Fibroblast of skin of left quadriceps (primary cell): Measurements from ENCODE around the gene FYCO1.
"Not testable (repeated sequence)": the region's sequence is repeated elsewhere in the genome, so short reads cannot be mapped to it uniquely, and the experiment has no call there.

Source experiments
- DNase-seq, 2 experiments: peaks; one replicate each; pipeline ENCODE4 v3.0.0-alpha.2; 2013; ENCODE audit warnings: low read depth in 2 of 2

The FYCO1 gene

GRCh38 chr3:45995236-45996192 lies at the start of gene FYCO1:
Gene FYCO1 (minus strand): TSS chr3:45995824. CDS start chr3:45984910, 10,914 bp downstream.
- DNase-seq, result peak; percentile 60 to 66

- no peak for DNase-seq
Measured at GRCh38 chr3:46038916-46039315, 43.3 kb upstream of the FYCO1 start.

- not testable (repeated sequence) for DNase-seq
Measured at GRCh38 chr3:46038071-46038470, 42.4 kb upstream of the FYCO1 start.

GRCh38 chr3:46036191-46036590 lies 40.6 kb upstream of the FYCO1 start:
- no peak for DNase-seq

- no peak for DNase-seq
Measured at GRCh38 chr3:46031747-46032146, 36.1 kb upstream of the FYCO1 start.

GRCh38 chr3:46031269-46031668 lies 35.6 kb upstream of the FYCO1 start:
- no peak for DNase-seq

- DNase-seq, result no peak
Measured at GRCh38 chr3:46030626-46031025, 35.0 kb upstream of the FYCO1 start.

GRCh38 chr3:46029953-46030543 lies 34.4 kb upstream of the FYCO1 start:
- no peak for DNase-seq

- no peak for DNase-seq
Measured at GRCh38 chr3:46027736-46028397, 32.2 kb upstream of the FYCO1 start.

- DNase-seq, result no peak
Measured at GRCh38 chr3:46027021-46027705, 31.5 kb upstream of the FYCO1 start, which contains the start of gene XCR1. Gene XCR1 (minus strand): TSS chr3:46027483. CDS start chr3:46021947, 5,536 bp downstream.

GRCh38 chr3:46025139-46025538 lies 29.5 kb upstream of the FYCO1 start:
- no peak for DNase-seq

- no peak for DNase-seq
Measured at GRCh38 chr3:46024131-46024530, 28.5 kb upstream of the FYCO1 start.

GRCh38 chr3:46022909-46023785 lies 27.5 kb upstream of the FYCO1 start:
- DNase-seq, result no peak

- no peak for DNase-seq
Measured at GRCh38 chr3:46021516-46021915, 25.9 kb upstream of the FYCO1 start.

- no peak for DNase-seq
Measured at GRCh38 chr3:46020766-46021510, 25.3 kb upstream of the FYCO1 start.

- no peak for DNase-seq
Measured at GRCh38 chr3:46019707-46020106, 24.1 kb upstream of the FYCO1 start.

GRCh38 chr3:46017720-46018119 lies 22.1 kb upstream of the FYCO1 start:
- no peak for DNase-seq

GRCh38 chr3:46013316-46014094 lies 17.9 kb upstream of the FYCO1 start:
- no peak for DNase-seq

GRCh38 chr3:46012246-46012645 lies 16.6 kb upstream of the FYCO1 start:
- no peak for DNase-seq
